PC-9 (cell line): Measurements from ENCODE around the gene MYBPHL. TPM values are rescaled to one million over a fixed set of nuclear protein-coding genes. Genes with fewer than 3 reads are reported as not detected.

Experiments used
- BruUV-seq: library from RNA; stranded (reverse); fragments of 400-500 nt; replicated peaks from 2 replicates; lab custom pipeline; 2021; lab: Mats Ljungman, UMichigan
- CTCF ChIA-PET: fragments of 300-600 bp; sonication (Branson Sonifier 250); formaldehyde crosslinking; loops from one replicate; lab custom pipeline; 2022; ENCODE audit warnings: antibody characterized with exemption; lab: Charles Lee
- POLR2A ChIA-PET: fragments of 300-600 bp; sonication (Branson Sonifier 250); formaldehyde crosslinking; loops from one replicate; lab custom pipeline; 2022; ENCODE audit warnings: antibody characterized with exemption; ENCODE audit not compliant: unreplicated experiment; lab: Charles Lee
- DNase-seq, 2 experiments: peaks; one replicate each; pipeline versions ENCODE4 v3.0.0 to v3.0.0-alpha.2; 2015 to 2022; ENCODE audit warnings: mixed read lengths in 1 of 2
- H2AFZ ChIP-seq: fragments of 200-600 bp; sonication (generic); 2 replicates; pipeline ENCODE4 v1.8.1; 2017; ENCODE audit warnings: antibody characterized with exemption
- H3F3A ChIP-seq: fragments of 200-600 bp; sonication (generic); 2 replicates; pipeline ENCODE4 v1.8.1; 2017; ENCODE audit warnings: antibody characterized with exemption, mild to moderate bottlenecking, low read depth; ENCODE audit not compliant: insufficient read depth
- H3K27ac ChIP-seq: fragments of 200-600 bp; sonication (generic); 2 replicates; pipeline ENCODE4 v1.6.1; 2016; ENCODE audit warnings: mixed run types
- H3K27me3 ChIP-seq: fragments of 200-600 bp; sonication (generic); 2 replicates; pipeline ENCODE4 v1.6.1; 2016; ENCODE audit warnings: low read depth, mixed run types; ENCODE audit not compliant: insufficient read depth
- H3K36me3 ChIP-seq: fragments of 200-600 bp; sonication (generic); 2 replicates; pipeline ENCODE4 v1.6.1; 2016; ENCODE audit warnings: low read depth, mixed run types
- H3K4me1 ChIP-seq: fragments of 200-600 bp; sonication (generic); replicated peaks from 2 replicates; pipeline ENCODE4 v1.6.1; 2016; ENCODE audit warnings: mixed run types; ENCODE audit not compliant: insufficient read depth
- H3K4me2 ChIP-seq: fragments of 200-600 bp; sonication (generic); 2 replicates; pipeline ENCODE4 v1.6.1; 2017; ENCODE audit warnings: mixed run types
- H3K4me3 ChIP-seq: fragments of 200-600 bp; sonication (generic); 2 replicates; pipeline ENCODE4 v1.6.1; 2016; ENCODE audit warnings: mixed run types
- H3K79me2 ChIP-seq: fragments of 200-600 bp; sonication (generic); 2 replicates; pipeline ENCODE4 v1.6.1; 2017; ENCODE audit warnings: low read depth, mixed run types
- H3K9me2 ChIP-seq: fragments of 200-600 bp; sonication (generic); 2 replicates; pipeline ENCODE4 v1.8.1; 2017; ENCODE audit warnings: mild to moderate bottlenecking; ENCODE audit not compliant: insufficient read depth
- H3K9me3 ChIP-seq: fragments of 200-600 bp; sonication (generic); 2 replicates; pipeline ENCODE4 v1.8.1; 2016; ENCODE audit warnings: low read depth; ENCODE audit not compliant: insufficient read depth
- H4K20me1 ChIP-seq: fragments of 200-600 bp; sonication (generic); 2 replicates; pipeline ENCODE4 v1.8.1; 2017; ENCODE audit not compliant: insufficient read depth
- CTCF ChIP-seq: fragments of 200-600 bp; sonication (generic); conservative IDR thresholded peaks from 2 replicates; pipeline ENCODE4 v1.6.1; 2017; ENCODE audit warnings: mixed run types, antibody characterized with exemption, mild to moderate bottlenecking, moderate library complexity
- EZH2 ChIP-seq: fragments of 200-600 bp; sonication (generic); IDR thresholded peaks from 2 replicates; pipeline ENCODE4 v1.8.0; 2017; ENCODE audit warnings: antibody characterized with exemption, low read depth
- intact Hi-C: fragments of 100-400 bp; cut with micrococcal nuclease; formaldehyde crosslinking; loops from one replicate; pipeline ENCODE4 v1.10.0; 2022; ENCODE audit not compliant: unreplicated experiment
- total RNA-seq: library from RNA; stranded (reverse); gene quantifications from 2 replicates; pipeline ENCODE4 v1.2.3, GENCODE V29; 2021

The MYBPHL gene
- total RNA-seq, 1 experiment from 2014 or later = not detected

DNA sequence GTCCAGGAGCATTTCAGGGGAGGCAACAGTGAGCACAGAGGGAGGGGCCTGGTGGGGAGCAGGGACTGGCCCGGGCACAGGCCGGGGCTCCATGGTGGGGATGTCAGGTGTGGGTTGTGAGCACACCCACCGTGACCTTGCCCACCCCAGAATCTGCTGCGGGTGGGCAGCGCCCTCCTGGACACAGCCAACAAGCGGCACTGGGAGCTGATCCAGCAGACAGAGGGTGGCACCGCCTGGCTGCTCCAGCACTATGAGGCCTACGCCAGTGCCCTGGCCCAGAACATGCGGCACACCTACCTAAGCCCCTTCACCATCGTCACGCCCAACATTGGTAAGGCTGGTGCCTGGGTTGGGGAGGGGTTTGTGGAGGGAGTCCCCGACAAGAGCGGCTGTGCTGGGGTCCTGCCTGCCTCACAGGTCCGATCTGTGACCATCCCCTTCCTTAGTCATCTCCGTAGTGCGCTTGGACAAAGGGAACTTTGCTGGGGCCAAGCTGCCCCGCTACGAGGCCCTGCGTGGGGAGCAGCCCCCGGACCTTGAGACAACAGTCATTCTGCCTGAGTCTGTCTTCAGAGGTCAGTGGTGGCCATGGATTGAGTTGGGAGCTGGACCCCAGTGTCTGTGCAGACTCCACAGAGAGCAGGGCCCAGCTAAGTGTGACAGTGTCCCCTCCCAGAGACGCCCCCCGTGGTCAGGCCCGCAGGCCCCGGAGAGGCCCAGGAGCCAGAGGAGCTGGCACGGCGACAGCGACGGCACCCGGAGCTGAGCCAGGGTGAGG lies 38.2 kb downstream of the MYBPHL start:
- H3K27me3 ChIP-seq = no peaks in the 10 kb centered on the region
- ChIA-PET POLR2A (interaction anchor here (0.5 kb wide), 1 partner anchor 229 kb away, joined by 15 read pairs; no protein-coding TSS in a partner anchor), CTCF (no interaction called here)
- TF ChIP-seq EZH2 = no peak
- TF ChIP-seq CTCF = no peak
- H3F3A ChIP-seq = peaks cover 11% of the 10 kb centered on the region; the same call in 1 of the 2 replicates
- no TSS peak for BruUV-seq
- H3K27ac ChIP-seq = no peak overlapping the region
- peaks cover 23% of the 10 kb centered on the region for H3K4me1 ChIP-seq
- no peaks in the 10 kb centered on the region for H3K9me3 ChIP-seq
- no peaks in the 10 kb centered on the region for H4K20me1 ChIP-seq
- H3K9me2 ChIP-seq = no peaks in the 10 kb centered on the region
- H3K79me2 ChIP-seq = no peaks in the 10 kb centered on the region
- H3K4me2 ChIP-seq = no peak overlapping the region
- H2AFZ ChIP-seq = no peak overlapping the region
- no peak overlapping the region for H3K4me3 ChIP-seq
- intact Hi-C loops = loop anchor here (10.0 kb wide), 1 partner anchor 314 kb away; no protein-coding TSS in a partner anchor
- DNase-seq = no peak
- no peaks in the 10 kb centered on the region for H3K36me3 ChIP-seq

DNA sequence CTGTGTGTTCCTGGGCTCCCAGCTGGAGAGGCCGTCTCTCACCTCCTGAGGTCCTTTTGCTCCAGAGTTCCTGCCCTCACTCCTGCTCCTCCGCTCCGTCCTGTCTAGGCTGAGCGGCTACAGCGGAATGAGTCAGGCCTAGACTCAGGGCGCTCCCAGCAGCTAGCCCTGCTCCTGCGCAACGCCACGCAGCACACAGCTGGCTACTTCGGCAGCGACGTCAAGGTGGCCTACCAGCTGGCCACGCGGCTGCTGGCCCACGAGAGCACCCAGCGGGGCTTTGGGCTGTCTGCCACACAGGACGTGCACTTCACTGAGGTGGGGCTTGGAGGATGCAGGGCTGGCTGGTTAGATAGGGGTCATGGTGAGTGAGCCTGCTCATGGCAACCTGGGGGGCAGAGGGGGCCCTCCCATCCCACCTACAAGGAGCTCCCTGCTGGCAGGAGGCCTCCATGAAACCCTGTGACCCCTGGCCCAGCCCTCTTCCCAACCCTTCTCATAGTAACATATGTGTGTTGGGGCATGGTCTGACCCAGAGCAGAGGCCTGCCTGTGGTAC lies 39.0 kb downstream of the MYBPHL start:
- Histone ChIP-seq H3K9me3 (no peaks in the 10 kb centered on the region), H3K4me2 (no peak overlapping the region), H3K4me1 (peaks cover 15% of the 10 kb centered on the region), H3K36me3 (no peaks in the 10 kb centered on the region), H3K4me3 (no peak overlapping the region), H4K20me1 (no peaks in the 10 kb centered on the region), H3K27ac (no peak overlapping the region), H3K27me3 (no peaks in the 10 kb centered on the region), H3F3A (peaks cover 11% of the 10 kb centered on the region; the same call in 1 of the 2 replicates), H3K79me2 (no peaks in the 10 kb centered on the region), H3K9me2 (no peaks in the 10 kb centered on the region), H2AFZ (no peak overlapping the region)
- intact Hi-C loops = loop anchor here (10.0 kb wide), 1 partner anchor 313 kb away; no protein-coding TSS in a partner anchor
- ChIA-PET CTCF (no interaction called here), POLR2A (no interaction called here)
- BruUV-seq = no TSS peak
- DNase-seq = no peak
- TF ChIP-seq EZH2 (no peak), CTCF (no peak)

- ChIA-PET CTCF (no interaction called here), POLR2A (no interaction called here)
- Histone ChIP-seq H3K4me1 (peaks cover 10% of the 10 kb centered on the region), H3K27me3 (no peaks in the 10 kb centered on the region), H3K9me3 (no peaks in the 10 kb centered on the region), H3K79me2 (no peaks in the 10 kb centered on the region), H3K36me3 (no peaks in the 10 kb centered on the region), H3K4me3 (no peak overlapping the region), H3K27ac (peak overlapping the region; percentile 29; the same call in 1 of the 2 replicates), H3F3A (peaks cover 11% of the 10 kb centered on the region; the same call in 1 of the 2 replicates), H2AFZ (no peak overlapping the region), H4K20me1 (no peaks in the 10 kb centered on the region), H3K4me2 (0 out of 2 replicates have a peak overlapping the region, but pooled peaks have one; percentile 13), H3K9me2 (no peaks in the 10 kb centered on the region)
- TF ChIP-seq EZH2 = no peak
- no peak for TF ChIP-seq CTCF
- peak; percentile 32 to 85 for DNase-seq
- intact Hi-C loops = loop anchor here (10.0 kb wide), 1 partner anchor 312 kb away; no protein-coding TSS in a partner anchor
- no TSS peak for BruUV-seq
Observed at GRCh38 chr1:109266965-109267364, 39.8 kb downstream of the MYBPHL start.
